ENCODE results near the gene C11orf65.

The C11orf65 gene

GRCh38 chr11:108467091-108467823 lies at the start of gene C11orf65:
C11orf65 (minus strand) TSS chr11:108467529; CDS start chr11:108461559, 5,970 bp downstream.
- no peak for TF ChIP-seq CTCF (conservative IDR thresholded peaks at IDR 0.05; ENCODE audit: low read depth, low read length)
- DNase-seq (ENCODE audit: low read depth): peak; percentile 89
- H3K4me3 ChIP-seq (ENCODE audit: low read length): peak within 1 kb of the TSS; percentile 77

GRCh38 chr11:108516125-108516524 lies 48.8 kb upstream of the C11orf65 start:
- H3K4me3 ChIP-seq (ENCODE audit: low read length): no peak overlapping the region
- DNase-seq (ENCODE audit: low read depth): no peak
- TF ChIP-seq CTCF (conservative IDR thresholded peaks at IDR 0.05; ENCODE audit: low read depth, low read length): no peak

GRCh38 chr11:108512708-108513107 lies 45.4 kb upstream of the C11orf65 start:
- no peak for TF ChIP-seq CTCF (conservative IDR thresholded peaks at IDR 0.05; ENCODE audit: low read depth, low read length)
- DNase-seq (ENCODE audit: low read depth): no peak
- no peak overlapping the region for H3K4me3 ChIP-seq (ENCODE audit: low read length)

- H3K4me3 ChIP-seq (ENCODE audit: low read length): no peak overlapping the region
- no peak for TF ChIP-seq CTCF (conservative IDR thresholded peaks at IDR 0.05; ENCODE audit: low read depth, low read length)
- DNase-seq (ENCODE audit: low read depth): no peak
Observed at GRCh38 chr11:108511851-108512474, 44.6 kb upstream of the C11orf65 start.

- no peak for DNase-seq (ENCODE audit: low read depth)
- no peak overlapping the region for H3K4me3 ChIP-seq (ENCODE audit: low read length)
- no peak for TF ChIP-seq CTCF (conservative IDR thresholded peaks at IDR 0.05; ENCODE audit: low read depth, low read length)
Observed at GRCh38 chr11:108508653-108509593, 41.6 kb upstream of the C11orf65 start.

GRCh38 chr11:108501396-108501795 lies 34.1 kb upstream of the C11orf65 start:
- DNase-seq (ENCODE audit: low read depth): no peak
- no peak for TF ChIP-seq CTCF (conservative IDR thresholded peaks at IDR 0.05; ENCODE audit: low read depth, low read length)
- H3K4me3 ChIP-seq (ENCODE audit: low read length): no peak overlapping the region
